Measurements from ENCODE around the gene CACNA2D3. TPM values are rescaled to one million over a fixed set of nuclear protein-coding genes. Genes with fewer than 3 reads are reported as not detected.

The CACNA2D3 gene
- total and polyA plus RNA-seq, 4 experiments from 2014 or later: not detected

- H3K27ac ChIP-seq (ENCODE audit: low read depth, low read length): no peak overlapping the region
- H3K36me3 Mint-ChIP-seq: no peaks in the 10 kb centered on the region
- no peak overlapping the region for H3K4me3 Mint-ChIP-seq
- no peaks in the 10 kb centered on the region for H3K36me3 ChIP-seq (ENCODE audit: insufficient read depth, low read length)
- H3K9me3 ChIP-seq (ENCODE audit: control insufficient read depth in 1 of 2, low read length in 2 of 2): no peaks in the 10 kb centered on the region
- intact Hi-C loops (cut with micrococcal nuclease): no loop called here
- POLR2A ChIA-PET (ENCODE audit: partially characterized antibody): no interaction called here
- no peak for DNase-seq
- H3K27me3 Mint-ChIP-seq: peaks cover 5 to 11% of the 10 kb centered on the region in 2 donors
- CTCF ChIA-PET (ENCODE audit: partially characterized antibody): no interaction called here
- H3K27me3 ChIP-seq (ENCODE audit: insufficient read depth, low read length): no peaks in the 10 kb centered on the region
- H3K4me1 Mint-ChIP-seq: no peaks in the 10 kb centered on the region
- no peaks in the 10 kb centered on the region for H3K4me1 ChIP-seq (ENCODE audit: insufficient read depth, low read length)
- H3K4me3 ChIP-seq (ENCODE audit: low read length in 2 of 2): no peak overlapping the region
- H3K9me3 Mint-ChIP-seq: peaks cover 0 to 3% (median 0%) of the 10 kb centered on the region in 8 donors
- no peak overlapping the region for H3K27ac Mint-ChIP-seq
These were observed 21.9 kb downstream of the CACNA2D3 start for GRCh38 chr3:54144284-54144683.

GRCh38 chr3:54146506-54147239 lies 24.3 kb downstream of the CACNA2D3 start:
- no peaks in the 10 kb centered on the region for H3K27me3 ChIP-seq (ENCODE audit: insufficient read depth, low read length)
- Mint-ChIP-seq H3K4me3 (no peak overlapping the region), H3K9me3 (peaks cover 0 to 2% (median 0%) of the 10 kb centered on the region in 8 donors), H3K27me3 (peaks cover 4 to 11% of the 10 kb centered on the region in 2 donors), H3K4me1 (no peaks in the 10 kb centered on the region), H3K27ac (no peak overlapping the region), H3K36me3 (no peaks in the 10 kb centered on the region)
- H3K4me1 ChIP-seq (ENCODE audit: insufficient read depth, low read length): no peaks in the 10 kb centered on the region
- no peak for DNase-seq
- no peaks in the 10 kb centered on the region for H3K36me3 ChIP-seq (ENCODE audit: insufficient read depth, low read length)
- no peak overlapping the region for H3K4me3 ChIP-seq (ENCODE audit: low read length in 2 of 2)
- no peaks in the 10 kb centered on the region for H3K9me3 ChIP-seq (ENCODE audit: control insufficient read depth in 1 of 2, low read length in 2 of 2)
- intact Hi-C loops (cut with micrococcal nuclease): no loop called here
- CTCF ChIA-PET (ENCODE audit: partially characterized antibody): interaction anchor here (0.6 kb wide), 1 partner anchor 11 kb away, joined by 3 read pairs; no protein-coding TSS in a partner anchor
- POLR2A ChIA-PET (ENCODE audit: partially characterized antibody): no interaction called here
- no peak overlapping the region for H3K27ac ChIP-seq (ENCODE audit: low read depth, low read length)

DNA sequence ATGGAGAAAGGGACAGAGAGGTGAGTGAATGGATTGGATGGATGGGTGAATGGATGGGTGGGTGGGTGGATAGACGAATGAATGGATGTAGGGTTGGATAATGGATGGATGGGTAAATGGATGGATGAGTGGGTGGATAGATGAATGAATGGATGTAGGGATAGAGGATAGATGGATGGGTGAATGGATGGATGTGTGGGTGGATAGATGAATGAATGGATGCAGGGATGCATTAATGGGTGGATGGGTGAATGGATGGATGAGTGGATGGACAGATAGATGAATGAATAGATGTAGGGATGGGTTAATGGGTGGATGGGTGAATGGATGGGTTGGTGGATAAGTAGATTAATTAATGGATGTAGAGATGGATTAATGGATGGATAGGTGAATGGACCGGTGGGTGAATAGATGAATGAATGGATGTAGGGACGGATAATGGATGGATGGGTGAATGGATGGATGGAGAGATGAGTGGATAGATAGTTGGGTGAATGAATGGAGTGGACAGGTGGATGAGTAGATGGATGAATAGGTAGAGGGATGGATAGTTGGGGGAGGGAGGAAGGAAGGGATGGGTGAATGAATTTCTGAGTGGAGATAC lies 28.6 kb downstream of the CACNA2D3 start:
- intact Hi-C loops (cut with micrococcal nuclease): no loop called here
- POLR2A ChIA-PET (ENCODE audit: partially characterized antibody): no interaction called here
- no peaks in the 10 kb centered on the region for H3K4me1 Mint-ChIP-seq

GRCh38 chr3:54153477-54153876 lies 31.1 kb downstream of the CACNA2D3 start:
- no peaks in the 10 kb centered on the region for H3K27me3 ChIP-seq (ENCODE audit: insufficient read depth, low read length)
- no peaks in the 10 kb centered on the region for H3K4me1 ChIP-seq (ENCODE audit: insufficient read depth, low read length)
- Mint-ChIP-seq H3K4me3 (no peak overlapping the region), H3K27me3 (no peaks in the 10 kb centered on the region), H3K9me3 (peaks cover 0 to 2% (median 0%) of the 10 kb centered on the region in 8 donors), H3K36me3 (no peaks in the 10 kb centered on the region), H3K4me1 (no peaks in the 10 kb centered on the region), H3K27ac (no peak overlapping the region)
- no peak overlapping the region for H3K4me3 ChIP-seq (ENCODE audit: low read length in 2 of 2)
- no peaks in the 10 kb centered on the region for H3K36me3 ChIP-seq (ENCODE audit: insufficient read depth, low read length)
- no peaks in the 10 kb centered on the region for H3K9me3 ChIP-seq (ENCODE audit: control insufficient read depth in 1 of 2, low read length in 2 of 2)
- DNase-seq: no peak
- ChIA-PET CTCF (ENCODE audit: partially characterized antibody) (no interaction called here), POLR2A (ENCODE audit: partially characterized antibody) (no interaction called here)
- no peak overlapping the region for H3K27ac ChIP-seq (ENCODE audit: low read depth, low read length)
- intact Hi-C loops (cut with micrococcal nuclease): no loop called here

More for the DNA sequence above, 28.6 kb downstream of the CACNA2D3 start:
- H3K36me3 ChIP-seq (ENCODE audit: insufficient read depth, low read length): no peaks in the 10 kb centered on the region
- no peaks in the 10 kb centered on the region for H3K27me3 ChIP-seq (ENCODE audit: insufficient read depth, low read length)
- no peaks in the 10 kb centered on the region for H3K36me3 Mint-ChIP-seq
- H3K4me3 Mint-ChIP-seq: no peak overlapping the region
- CTCF ChIA-PET (ENCODE audit: partially characterized antibody): no interaction called here
- no peak for DNase-seq
- H3K27ac ChIP-seq (ENCODE audit: low read depth, low read length): no peak overlapping the region
- peaks cover 4 to 9% of the 10 kb centered on the region in 2 donors for H3K27me3 Mint-ChIP-seq
- no peaks in the 10 kb centered on the region for H3K9me3 ChIP-seq (ENCODE audit: control insufficient read depth in 1 of 2, low read length in 2 of 2)
- H3K4me1 ChIP-seq (ENCODE audit: insufficient read depth, low read length): no peaks in the 10 kb centered on the region
- H3K27ac Mint-ChIP-seq: no peak overlapping the region
- peaks cover 0 to 2% (median 0%) of the 10 kb centered on the region in 8 donors for H3K9me3 Mint-ChIP-seq
- no peak overlapping the region for H3K4me3 ChIP-seq (ENCODE audit: low read length in 2 of 2)

GRCh38 chr3:54157860-54158259 lies 35.5 kb downstream of the CACNA2D3 start:
- no peaks in the 10 kb centered on the region for H3K27me3 Mint-ChIP-seq
- ChIA-PET CTCF (ENCODE audit: partially characterized antibody) (interaction anchor here (0.7 kb wide), 1 partner anchor 11 kb away, joined by 3 read pairs; no protein-coding TSS in a partner anchor), POLR2A (ENCODE audit: partially characterized antibody) (no interaction called here)
- H3K9me3 Mint-ChIP-seq: peaks cover 0 to 2% (median 0%) of the 10 kb centered on the region in 8 donors
- H3K36me3 Mint-ChIP-seq: no peaks in the 10 kb centered on the region
- intact Hi-C loops (cut with micrococcal nuclease): no loop called here
- Histone ChIP-seq H3K4me1 (ENCODE audit: insufficient read depth, low read length) (no peaks in the 10 kb centered on the region), H3K27ac (ENCODE audit: low read depth, low read length) (no peak overlapping the region), H3K4me3 (ENCODE audit: low read length in 2 of 2) (no peak overlapping the region), H3K27me3 (ENCODE audit: insufficient read depth, low read length) (no peaks in the 10 kb centered on the region), H3K9me3 (ENCODE audit: control insufficient read depth in 1 of 2, low read length in 2 of 2) (no peaks in the 10 kb centered on the region), H3K36me3 (ENCODE audit: insufficient read depth, low read length) (no peaks in the 10 kb centered on the region)
- no peak for DNase-seq
- no peak overlapping the region for H3K27ac Mint-ChIP-seq
- no peak overlapping the region for H3K4me3 Mint-ChIP-seq
- no peaks in the 10 kb centered on the region for H3K4me1 Mint-ChIP-seq

- Mint-ChIP-seq H3K27ac (no peak overlapping the region), H3K27me3 (no peaks in the 10 kb centered on the region), H3K36me3 (no peaks in the 10 kb centered on the region), H3K4me3 (no peak overlapping the region), H3K4me1 (no peaks in the 10 kb centered on the region), H3K9me3 (peaks cover 0 to 5% (median 0%) of the 10 kb centered on the region in 8 donors)
- Histone ChIP-seq H3K4me3 (ENCODE audit: low read length in 2 of 2) (no peak overlapping the region), H3K9me3 (ENCODE audit: control insufficient read depth in 1 of 2, low read length in 2 of 2) (no peaks in the 10 kb centered on the region), H3K4me1 (ENCODE audit: insufficient read depth, low read length) (no peaks in the 10 kb centered on the region), H3K36me3 (ENCODE audit: insufficient read depth, low read length) (no peaks in the 10 kb centered on the region), H3K27me3 (ENCODE audit: insufficient read depth, low read length) (no peaks in the 10 kb centered on the region), H3K27ac (ENCODE audit: low read depth, low read length) (no peak overlapping the region)
- intact Hi-C loops (cut with micrococcal nuclease): no loop called here
- ChIA-PET CTCF (ENCODE audit: partially characterized antibody) (no interaction called here), POLR2A (ENCODE audit: partially characterized antibody) (no interaction called here)
- no peak for DNase-seq
These were observed 37.6 kb downstream of the CACNA2D3 start for GRCh38 chr3:54159917-54160316.

DNA sequence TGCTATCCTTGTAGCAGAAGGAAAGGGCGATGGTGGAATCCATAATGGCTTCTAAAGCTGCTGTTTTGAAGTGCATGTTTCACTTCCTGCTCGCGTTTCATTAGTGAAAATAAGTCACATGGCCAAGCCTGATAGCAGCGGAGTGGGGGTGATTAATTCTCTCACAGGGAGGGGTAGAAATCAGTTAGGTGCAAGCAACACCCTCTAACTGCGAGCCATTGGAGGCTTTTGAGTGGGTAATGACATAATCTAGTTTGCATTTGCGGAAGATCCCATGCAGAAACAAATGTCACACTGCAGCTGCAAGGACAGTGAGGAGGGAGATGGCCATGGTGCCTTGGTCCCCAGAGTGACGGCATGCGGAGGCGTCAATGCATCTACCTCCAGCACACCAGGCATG lies 41.1 kb downstream of the CACNA2D3 start:
- no peaks in the 10 kb centered on the region for H3K4me1 Mint-ChIP-seq
- H3K27ac Mint-ChIP-seq: no peak overlapping the region
- no peaks in the 10 kb centered on the region for H3K36me3 Mint-ChIP-seq
- peaks cover 0 to 1% of the 10 kb centered on the region in 2 donors for H3K27me3 Mint-ChIP-seq
- ChIA-PET POLR2A (ENCODE audit: partially characterized antibody) (no interaction called here), CTCF (ENCODE audit: partially characterized antibody) (no interaction called here)
- Histone ChIP-seq H3K4me3 (ENCODE audit: low read length in 2 of 2) (no peak overlapping the region), H3K36me3 (ENCODE audit: insufficient read depth, low read length) (no peaks in the 10 kb centered on the region), H3K9me3 (ENCODE audit: control insufficient read depth in 1 of 2, low read length in 2 of 2) (no peaks in the 10 kb centered on the region), H3K4me1 (ENCODE audit: insufficient read depth, low read length) (no peaks in the 10 kb centered on the region), H3K27ac (ENCODE audit: low read depth, low read length) (no peak overlapping the region), H3K27me3 (ENCODE audit: insufficient read depth, low read length) (no peaks in the 10 kb centered on the region)
- intact Hi-C loops (cut with micrococcal nuclease): no loop called here
- peaks cover 0 to 5% (median under 1%) of the 10 kb centered on the region in 8 donors for H3K9me3 Mint-ChIP-seq
- no peak overlapping the region for H3K4me3 Mint-ChIP-seq
- no peak for DNase-seq

Data from CD4-positive, alpha-beta memory T cell (primary cell).